Hepatocyte (in vitro differentiated cells): ENCODE data around the gene DET1. TPM values are rescaled to one million over a fixed set of nuclear protein-coding genes. Genes with fewer than 3 reads are reported as not detected.
"Not testable (repeated sequence)": the region's sequence is repeated elsewhere in the genome, so short reads cannot be mapped to it uniquely, and the experiment has no call there.

Source experiments
- DNase-seq: peaks from one replicate; pipeline ENCODE4 v3.0.0-alpha.2; 2016; ENCODE audit warnings: low spot score
- H2AFZ ChIP-seq: fragments of 200-600 bp; sonication (generic); 2 replicates; pipeline ENCODE4 v1.6.0; 2016; ENCODE audit warnings: antibody characterized with exemption, mild to moderate bottlenecking
- H3K27ac ChIP-seq: fragments of 200-600 bp; sonication (generic); 2 replicates; pipeline ENCODE4 v1.5.1; 2016; ENCODE audit warnings: mild to moderate bottlenecking
- H3K27me3 ChIP-seq: fragments of 200-600 bp; sonication (generic); 2 replicates; pipeline ENCODE4 v1.6.1; 2016
- H3K36me3 ChIP-seq: fragments of 200-600 bp; sonication (generic); replicated peaks from 2 replicates; pipeline ENCODE4 v1.5.1; 2016; ENCODE audit warnings: low read depth; ENCODE audit not compliant: insufficient read depth
- H3K4me1 ChIP-seq: fragments of 200-600 bp; sonication (generic); 2 replicates; pipeline ENCODE4 v1.5.1; 2016; ENCODE audit warnings: mild to moderate bottlenecking, moderate library complexity; ENCODE audit not compliant: insufficient read depth
- H3K4me2 ChIP-seq: fragments of 200-600 bp; sonication (generic); 2 replicates; pipeline ENCODE4 v1.6.0; 2016
- H3K4me3 ChIP-seq: fragments of 200-600 bp; sonication (generic); 2 replicates; pipeline ENCODE4 v1.5.1; 2016; ENCODE audit warnings: mild to moderate bottlenecking
- H3K79me2 ChIP-seq: fragments of 200-600 bp; sonication (generic); 2 replicates; pipeline ENCODE4 v1.6.0; 2017; ENCODE audit warnings: mild to moderate bottlenecking
- H3K9me2 ChIP-seq: fragments of 200-600 bp; sonication (generic); replicated peaks from 2 replicates; pipeline ENCODE4 v1.6.0; 2017; ENCODE audit warnings: mild to moderate bottlenecking; ENCODE audit not compliant: insufficient read depth
- H3K9me3 ChIP-seq: fragments of 200-600 bp; sonication (generic); 2 replicates; pipeline ENCODE4 v1.5.1; 2016; ENCODE audit warnings: low read depth, mild to moderate bottlenecking
- H4K20me1 ChIP-seq: fragments of 200-600 bp; sonication (generic); 2 replicates; pipeline ENCODE4 v1.6.0; 2016; ENCODE audit warnings: mild to moderate bottlenecking; ENCODE audit not compliant: insufficient read depth, poor library complexity, severe bottlenecking
- EZH2 ChIP-seq: fragments of 200-600 bp; sonication (generic); IDR thresholded peaks from 2 replicates; pipeline ENCODE4 v1.6.1; 2016; ENCODE audit warnings: antibody characterized with exemption, mild to moderate bottlenecking, borderline replicate concordance
- EZH2phosphoT487 ChIP-seq: fragments of 200-600 bp; sonication (generic); IDR thresholded peaks from one replicate; pipeline ENCODE4 v1.6.1; 2018; ENCODE audit warnings: antibody characterized with exemption, mild to moderate bottlenecking, low read depth, moderate library complexity; ENCODE audit not compliant: unreplicated experiment, severe bottlenecking
- WGBS: methylation state at CpG from one replicate; pipeline ENCODE4 v1.1.6; 2016; ENCODE audit warnings: low lambda C conversion rate; ENCODE audit errors: missing lambda C conversion rate; 5-methylcytosine and 5-hydroxymethylcytosine counted together
- polyA plus RNA-seq: library from polyadenylated mRNA; unstranded; fragments of >200 nt; fragmentation: Nextera tagmentation; extraction: Ambion mirVana; gene quantifications from 2 replicates; pipeline ENCODE4 v1.2.1, GENCODE V29; 2016
- total RNA-seq: library from RNA; depleted of rRNA; stranded (reverse); fragments of >200 nt; gene quantifications from 2 replicates; pipeline ENCODE4 v1.2.3, GENCODE V29; 2014
- TF ChIP-seq, protein P1 (sequence below): fragments of 200-600 bp; sonication (generic); IDR thresholded peaks from 2 replicates; pipeline ENCODE4 v1.5.1; 2016; ENCODE audit warnings: antibody characterized with exemption, mild to moderate bottlenecking; ENCODE audit not compliant: poor library complexity

Gene DET1
- total and polyA plus RNA-seq, 2 experiments from 2014 or later: 4.0 to 7.2 TPM

DNA sequence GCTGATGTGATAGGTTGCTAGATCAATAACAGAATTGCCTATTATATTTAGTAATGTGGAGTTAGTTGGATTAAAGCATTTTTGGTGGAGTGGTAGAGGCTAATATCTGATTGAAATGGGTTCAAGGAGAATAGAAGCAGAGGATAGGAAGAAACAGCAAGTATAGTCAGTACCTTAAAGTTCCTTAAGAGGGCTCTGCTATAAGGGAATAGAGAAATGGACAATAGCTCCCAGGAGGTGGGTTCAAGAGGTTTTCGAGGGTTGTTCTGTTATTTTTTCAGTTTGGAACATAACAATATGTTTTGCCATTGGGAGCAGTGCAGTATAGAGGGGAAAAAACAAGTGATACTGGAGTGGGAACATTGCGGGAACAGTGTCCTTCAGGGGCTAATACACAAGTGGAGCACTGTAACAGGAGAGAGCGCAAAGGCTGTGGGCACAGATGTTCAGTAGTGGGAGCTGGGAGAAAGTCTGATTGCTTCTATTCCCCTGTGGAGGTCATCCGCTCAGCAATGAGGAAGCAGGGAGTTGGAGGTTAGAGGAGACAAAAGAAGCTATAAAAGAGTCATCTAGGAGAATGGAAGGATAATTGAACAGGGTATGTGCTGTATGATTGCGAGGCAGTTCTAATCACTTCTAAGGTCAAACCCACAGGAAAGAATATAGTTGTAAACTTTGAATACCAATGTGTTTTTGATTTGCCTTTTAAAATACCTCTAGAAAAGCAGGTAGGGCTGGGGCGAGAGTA lies 75.7 kb downstream of the DET1 start:
- DNase-seq: no peak
- Histone ChIP-seq H4K20me1 (no peaks in the 10 kb centered on the region), H3K4me1 (peaks cover 14% of the 10 kb centered on the region), H3K4me3 (no peak overlapping the region), H3K27me3 (no peaks in the 10 kb centered on the region), H2AFZ (no peak overlapping the region), H3K27ac (no peak overlapping the region), H3K4me2 (no peak overlapping the region), H3K9me3 (no peaks in the 10 kb centered on the region), H3K79me2 (peaks cover 26% of the 10 kb centered on the region), H3K36me3 (no peaks in the 10 kb centered on the region), H3K9me2 (no peaks in the 10 kb centered on the region)
- no peak for TF ChIP-seq EZH2
- no peak for TF ChIP-seq EZH2phosphoT487
- TF ChIP-seq, protein P1, sequence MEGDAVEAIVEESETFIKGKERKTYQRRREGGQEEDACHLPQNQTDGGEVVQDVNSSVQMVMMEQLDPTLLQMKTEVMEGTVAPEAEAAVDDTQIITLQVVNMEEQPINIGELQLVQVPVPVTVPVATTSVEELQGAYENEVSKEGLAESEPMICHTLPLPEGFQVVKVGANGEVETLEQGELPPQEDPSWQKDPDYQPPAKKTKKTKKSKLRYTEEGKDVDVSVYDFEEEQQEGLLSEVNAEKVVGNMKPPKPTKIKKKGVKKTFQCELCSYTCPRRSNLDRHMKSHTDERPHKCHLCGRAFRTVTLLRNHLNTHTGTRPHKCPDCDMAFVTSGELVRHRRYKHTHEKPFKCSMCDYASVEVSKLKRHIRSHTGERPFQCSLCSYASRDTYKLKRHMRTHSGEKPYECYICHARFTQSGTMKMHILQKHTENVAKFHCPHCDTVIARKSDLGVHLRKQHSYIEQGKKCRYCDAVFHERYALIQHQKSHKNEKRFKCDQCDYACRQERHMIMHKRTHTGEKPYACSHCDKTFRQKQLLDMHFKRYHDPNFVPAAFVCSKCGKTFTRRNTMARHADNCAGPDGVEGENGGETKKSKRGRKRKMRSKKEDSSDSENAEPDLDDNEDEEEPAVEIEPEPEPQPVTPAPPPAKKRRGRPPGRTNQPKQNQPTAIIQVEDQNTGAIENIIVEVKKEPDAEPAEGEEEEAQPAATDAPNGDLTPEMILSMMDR: no peak
- WGBS: 90% methylated on average over 6 of the region's 6 CpGs

DNA sequence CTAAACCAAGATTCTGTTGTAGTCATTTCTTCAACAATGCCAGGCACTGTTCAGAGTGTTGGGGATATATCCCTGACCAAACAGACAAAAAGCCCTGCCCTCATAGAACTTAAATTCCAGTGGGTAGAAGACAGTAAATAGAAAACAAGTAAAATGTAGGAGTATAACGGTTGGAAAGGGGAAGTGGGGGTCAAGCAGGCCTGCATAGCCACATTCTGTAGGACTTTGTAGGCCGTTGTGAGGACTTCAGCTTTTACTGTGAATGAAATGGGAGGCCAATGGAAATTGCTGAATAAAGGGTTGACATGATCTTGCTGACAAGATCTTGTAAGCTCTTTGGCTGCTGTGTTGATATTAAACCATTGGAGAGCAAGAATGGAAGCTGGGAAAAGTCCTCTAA lies 77.2 kb downstream of the DET1 start:
- DNase-seq: no peak
- TF ChIP-seq, protein P1: no peak
- TF ChIP-seq EZH2 (no peak), EZH2phosphoT487 (no peak)
- WGBS: 98% methylated on average over 2 of the region's 2 CpGs
- Histone ChIP-seq H3K9me3 (no peaks in the 10 kb centered on the region), H2AFZ (no peak overlapping the region), H3K4me1 (peaks cover 14% of the 10 kb centered on the region), H3K9me2 (no peaks in the 10 kb centered on the region), H3K4me3 (no peak overlapping the region), H3K79me2 (peaks cover 28% of the 10 kb centered on the region), H3K36me3 (no peaks in the 10 kb centered on the region), H3K4me2 (no peak overlapping the region), H4K20me1 (no peaks in the 10 kb centered on the region), H3K27me3 (no peaks in the 10 kb centered on the region), H3K27ac (no peak overlapping the region)

DNA sequence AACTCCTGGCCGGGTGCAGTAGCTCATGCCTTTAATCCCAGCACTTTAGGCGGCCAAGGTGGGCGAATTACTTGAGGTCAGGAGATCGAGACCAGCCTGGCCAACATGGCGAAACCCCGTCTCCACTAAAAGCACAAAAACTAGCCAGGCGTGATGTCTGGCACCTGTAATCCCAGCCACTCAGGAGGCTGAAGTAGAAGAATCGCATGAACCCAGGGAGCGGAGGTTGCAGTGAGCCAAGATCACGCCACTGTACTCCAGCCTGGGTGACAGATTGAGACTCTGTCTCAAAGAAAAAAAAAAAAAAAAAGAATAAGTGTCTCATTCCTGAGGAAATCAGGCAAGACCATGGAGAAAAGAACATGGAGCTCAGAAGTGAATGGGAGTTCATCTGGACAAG lies 77.8 kb downstream of the DET1 start:
- not testable (repeated sequence) for H3K27me3 ChIP-seq, H2AFZ ChIP-seq, H3K36me3 ChIP-seq, H3K9me3 ChIP-seq, H3K4me3 ChIP-seq, H4K20me1 ChIP-seq, H3K27ac ChIP-seq, H3K9me2 ChIP-seq, DNase-seq
- Histone ChIP-seq H3K4me2 (peak overlapping the region; percentile 92), H3K4me1 (peaks cover 14% of the 10 kb centered on the region), H3K79me2 (peaks cover 28% of the 10 kb centered on the region)
- WGBS: 93% methylated on average over 10 of the region's 10 CpGs

DNA sequence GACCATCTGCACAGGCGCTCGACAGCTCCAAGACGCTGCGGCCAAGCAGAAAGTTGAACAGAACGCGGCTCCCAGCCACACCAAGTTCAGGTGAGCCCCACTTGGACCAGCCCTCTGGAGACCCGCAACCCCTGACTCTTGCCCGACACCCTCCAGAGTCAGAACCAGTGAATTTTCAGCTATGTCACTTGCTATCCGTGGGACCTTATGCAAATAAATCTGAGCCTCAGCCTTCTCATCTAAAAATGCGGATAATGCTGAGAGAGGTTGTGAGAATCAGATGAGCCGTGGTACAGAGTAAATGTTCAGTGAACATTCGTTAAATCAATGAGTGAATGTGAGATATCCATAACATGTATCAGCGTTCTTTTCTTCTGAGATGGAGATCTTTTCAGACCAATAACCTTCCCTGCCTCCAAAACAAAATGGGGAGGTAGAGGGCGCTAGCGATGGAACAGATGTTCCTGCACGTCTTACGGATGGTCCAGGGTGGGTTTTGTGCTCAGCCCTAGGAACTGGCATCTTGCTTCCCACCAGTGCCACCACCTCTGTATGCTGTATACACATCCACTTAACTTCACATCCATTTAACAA lies 78.4 kb downstream of the DET1 start:
- peak overlapping the region; percentile 55 for H3K4me3 ChIP-seq
- H2AFZ ChIP-seq: peak overlapping the region; percentile 19
- peak overlapping the region; percentile 81 for H3K27ac ChIP-seq
- DNase-seq: no peak
- H3K9me3 ChIP-seq: no peaks in the 10 kb centered on the region
- H4K20me1 ChIP-seq: no peaks in the 10 kb centered on the region
- no peaks in the 10 kb centered on the region for H3K27me3 ChIP-seq
- H3K9me2 ChIP-seq: no peaks in the 10 kb centered on the region
- no peaks in the 10 kb centered on the region for H3K36me3 ChIP-seq
- 14% methylated on average over 17 of the region's 17 CpGs for WGBS
- TF ChIP-seq EZH2phosphoT487 (no peak), EZH2 (no peak)
- TF ChIP-seq, protein P1: no peak
- peak overlapping the region; percentile 92 for H3K4me2 ChIP-seq
- H3K79me2 ChIP-seq: peaks cover 28% of the 10 kb centered on the region
- peaks cover 14% of the 10 kb centered on the region for H3K4me1 ChIP-seq
